GM19043 (cell line): ENCODE measurements around the gene ST3GAL4.
A peak's percentile ranks its signal among the peaks of the same experiment; 100 is the strongest.

Source experiments
- ATAC-seq: cut with Tn5 transposase; IDR thresholded peaks from one replicate; pipeline ENCODE4 v1.9.1; 2021; ENCODE audit warnings: low read depth; ENCODE audit not compliant: unreplicated experiment

ST3GAL4 gene

GRCh38 chr11:126403022-126403581 is 47.6 kb downstream of the ST3GAL4 start:
- ATAC-seq = no peak

- ATAC-seq = peak; percentile 96
Observed at GRCh38 chr11:126403658-126404057, 48.2 kb downstream of the ST3GAL4 start.

GRCh38 chr11:126404367-126404766 is 48.9 kb downstream of the ST3GAL4 start:
- no peak for ATAC-seq

GRCh38 chr11:126405374-126405773 is 49.9 kb downstream of the ST3GAL4 start:
- no peak for ATAC-seq

GRCh38 chr11:126405906-126406305 is 50.4 kb downstream of the ST3GAL4 start:
- no peak for ATAC-seq

- ATAC-seq = no peak
Observed at GRCh38 chr11:126406368-126406767, 50.9 kb downstream of the ST3GAL4 start.

GRCh38 chr11:126407101-126407521 is 51.6 kb downstream of the ST3GAL4 start:
- ATAC-seq = no peak

GRCh38 chr11:126407682-126408288 is 52.3 kb downstream of the ST3GAL4 start:
- ATAC-seq = no peak

- no peak for ATAC-seq
Observed at GRCh38 chr11:126408496-126408895, 53.0 kb downstream of the ST3GAL4 start.

- no peak for ATAC-seq
Observed at GRCh38 chr11:126408901-126409619, 53.6 kb downstream of the ST3GAL4 start.

GRCh38 chr11:126409620-126409985 is 54.1 kb downstream of the ST3GAL4 start:
- no peak for ATAC-seq

- ATAC-seq = no peak
Observed at GRCh38 chr11:126410649-126411048, 55.2 kb downstream of the ST3GAL4 start.

GRCh38 chr11:126411971-126412381 is 56.5 kb downstream of the ST3GAL4 start:
- ATAC-seq = no peak

- ATAC-seq = no peak
Observed at GRCh38 chr11:126413426-126413825, 57.9 kb downstream of the ST3GAL4 start.

GRCh38 chr11:126413843-126414405 is 58.4 kb downstream of the ST3GAL4 start:
- ATAC-seq = no peak

GRCh38 chr11:126414615-126415014 is 59.1 kb downstream of the ST3GAL4 start:
- no peak for ATAC-seq

GRCh38 chr11:126415128-126415527 is 59.6 kb downstream of the ST3GAL4 start:
- no peak for ATAC-seq

GRCh38 chr11:126415669-126416420 is 60.4 kb downstream of the ST3GAL4 start:
- ATAC-seq = no peak

GRCh38 chr11:126416542-126417090 is 61.1 kb downstream of the ST3GAL4 start:
- peak; percentile 65 for ATAC-seq

- no peak for ATAC-seq
Observed at GRCh38 chr11:126417091-126417862, 61.8 kb downstream of the ST3GAL4 start.
